MCF 10A (cell line): ENCODE data around the gene PPP2R5E. TPM values are rescaled to one million over a fixed set of nuclear protein-coding genes. Genes with fewer than 3 reads are reported as not detected.

Source experiments
- BruUV-seq: library from RNA; stranded (reverse); fragments of 400-500 nt; replicated peaks from 2 replicates; lab custom pipeline; 2021; lab: Mats Ljungman, UMichigan
- CTCF ChIA-PET: fragments of 300-600 bp; sonication (Branson Sonifier 250); formaldehyde crosslinking; extraction: SDS; loops from one replicate; lab custom pipeline; 2021; ENCODE audit warnings: antibody characterized with exemption, inconsistent platforms; lab: Yijun Ruan, JAX
- POLR2A ChIA-PET: fragments of 300-600, 350-650 bp; sonication (Branson Sonifier 250); formaldehyde crosslinking; extraction: SDS; loops from one replicate; lab custom pipeline; 2020; ENCODE audit warnings: antibody characterized with exemption, inconsistent platforms; lab: Yijun Ruan, JAX
- DNase-seq: peaks from one replicate; pipeline ENCODE4 v3.0.0-alpha.2; 2018; ENCODE audit not compliant: unreplicated experiment
- H3K27ac Mint-ChIP-seq: one replicate; pipeline ENCODE4 v1.8.0; 2022; ENCODE audit warnings: mild to moderate bottlenecking, low read depth, mixed read lengths; ENCODE audit not compliant: unreplicated experiment
- H3K27me3 Mint-ChIP-seq: one replicate; pipeline ENCODE4 v1.8.0; 2022; ENCODE audit warnings: mixed read lengths; ENCODE audit not compliant: insufficient read depth, unreplicated experiment
- H3K36me3 Mint-ChIP-seq: one replicate; pipeline ENCODE4 v1.8.0; 2022; ENCODE audit warnings: mild to moderate bottlenecking, moderate library complexity, mixed read lengths; ENCODE audit not compliant: insufficient read depth, unreplicated experiment
- H3K4me1 Mint-ChIP-seq: one replicate; pipeline ENCODE4 v1.8.0; 2022; ENCODE audit warnings: mixed read lengths; ENCODE audit not compliant: insufficient read depth, unreplicated experiment
- H3K4me3 Mint-ChIP-seq: one replicate; pipeline ENCODE4 v1.8.0; 2022; ENCODE audit warnings: mild to moderate bottlenecking, moderate library complexity, mixed read lengths; ENCODE audit not compliant: unreplicated experiment
- H3K9me3 Mint-ChIP-seq: one replicate; pipeline ENCODE4 v1.8.0; 2022; ENCODE audit warnings: mixed read lengths; ENCODE audit not compliant: unreplicated experiment
- CTCF ChIP-seq: fragments of 200-600 bp; IDR thresholded peaks from one replicate; pipeline ENCODE4 v1.8.0; 2022; ENCODE audit warnings: antibody characterized with exemption, mild to moderate bottlenecking; ENCODE audit not compliant: unreplicated experiment
- intact Hi-C: fragments of 100-400 bp; cut with micrococcal nuclease; formaldehyde crosslinking; loops from 2 replicates; pipeline ENCODE4 v1.14.1; 2022
- total RNA-seq: library from RNA; stranded (reverse); gene quantifications from 2 replicates; pipeline ENCODE4 v1.2.3, GENCODE V29; 2022

The PPP2R5E gene
- total RNA-seq, 1 experiment from 2014 or later: 49.7 TPM

- TF ChIP-seq CTCF: no peak
- POLR2A ChIA-PET: interaction anchor here (0.7 to 1.5 kb wide), 4 partner anchors 9 to 164 kb away, joined by 3 to 5 read pairs (median 4); partner anchors contain the start of genes PPP2R5E and WDR89
- no peaks in the 10 kb centered on the region for H3K36me3 Mint-ChIP-seq
These were observed 65.6 kb downstream of the PPP2R5E start for GRCh38 chr14:63477556-63477955.

GRCh38 chr14:63475761-63476160 is 67.4 kb downstream of the PPP2R5E start:
- Mint-ChIP-seq H3K4me1 (peaks cover 17% of the 10 kb centered on the region), H3K27me3 (no peaks in the 10 kb centered on the region), H3K36me3 (no peaks in the 10 kb centered on the region), H3K9me3 (no peaks in the 10 kb centered on the region), H3K4me3 (no peak overlapping the region), H3K27ac (no peak overlapping the region)
- ChIA-PET POLR2A (interaction anchor here (0.7 to 2.2 kb wide), 2 partner anchors 11 to 34 kb away, joined by 3 to 7 read pairs; no protein-coding TSS in a partner anchor), CTCF (no interaction called here)
- no peak for TF ChIP-seq CTCF
- DNase-seq: no peak
- intact Hi-C loops: no loop called here
- no TSS peak for BruUV-seq

More at GRCh38 chr14:63477556-63477955, 65.6 kb downstream of the PPP2R5E start:
- Mint-ChIP-seq H3K9me3 (no peaks in the 10 kb centered on the region), H3K4me3 (no peak overlapping the region), H3K27me3 (no peaks in the 10 kb centered on the region), H3K4me1 (peaks cover 6% of the 10 kb centered on the region), H3K27ac (no peak overlapping the region)
- intact Hi-C loops: no loop called here
- CTCF ChIA-PET: interaction anchor here (0.8 kb wide), 1 partner anchor 9 kb away, joined by 3 read pairs; no protein-coding TSS in a partner anchor
- no TSS peak for BruUV-seq
- no peak for DNase-seq

- no peak overlapping the region for H3K4me3 Mint-ChIP-seq
- H3K36me3 Mint-ChIP-seq: no peaks in the 10 kb centered on the region
- intact Hi-C loops: no loop called here
- no TSS peak for BruUV-seq
- no peaks in the 10 kb centered on the region for H3K9me3 Mint-ChIP-seq
- no peak for TF ChIP-seq CTCF
- CTCF ChIA-PET: interaction anchor here (0.5 to 0.6 kb wide), 2 partner anchors 86 to 238 kb away, joined by 3 read pairs; no protein-coding TSS in a partner anchor
- no peak overlapping the region for H3K27ac Mint-ChIP-seq
- H3K4me1 Mint-ChIP-seq: peaks cover 17% of the 10 kb centered on the region
- DNase-seq: no peak
- POLR2A ChIA-PET: interaction anchor here (0.9 to 2.2 kb wide), 2 partner anchors 12 to 22 kb away, joined by 3 to 7 read pairs; no protein-coding TSS in a partner anchor
- no peaks in the 10 kb centered on the region for H3K27me3 Mint-ChIP-seq
These were observed 68.3 kb downstream of the PPP2R5E start for GRCh38 chr14:63474844-63475243.

DNA sequence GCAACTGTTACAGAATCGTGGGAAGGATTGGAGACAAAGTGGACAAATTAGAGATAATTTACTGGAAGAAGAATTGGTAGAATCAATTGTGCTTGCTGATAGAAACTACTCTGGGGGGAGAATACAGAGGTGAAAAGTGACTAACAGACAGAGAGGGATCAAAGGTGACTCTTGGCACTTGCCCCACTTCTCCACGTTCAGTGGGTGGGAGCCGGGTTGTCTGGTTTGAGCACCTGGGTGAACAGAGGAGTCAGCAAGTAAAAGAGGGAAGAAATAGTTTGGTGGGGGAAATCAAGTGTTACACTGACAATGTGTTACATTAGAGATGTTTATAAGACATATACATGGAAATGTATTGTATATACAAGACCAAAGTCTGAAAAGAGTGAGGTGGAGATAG is 69.1 kb downstream of the PPP2R5E start:
- no TSS peak for BruUV-seq
- DNase-seq: no peak
- H3K4me3 Mint-ChIP-seq: no peak overlapping the region
- no peaks in the 10 kb centered on the region for H3K27me3 Mint-ChIP-seq
- H3K36me3 Mint-ChIP-seq: no peaks in the 10 kb centered on the region
- intact Hi-C loops: no loop called here
- ChIA-PET POLR2A (interaction anchor here (1.1 to 2.2 kb wide), 2 partner anchors 13 to 36 kb away, joined by 4 to 7 read pairs; no protein-coding TSS in a partner anchor), CTCF (interaction anchor here (0.6 kb wide), 1 partner anchor 85 kb away, joined by 3 read pairs; no protein-coding TSS in a partner anchor)
- no peaks in the 10 kb centered on the region for H3K9me3 Mint-ChIP-seq
- no peak for TF ChIP-seq CTCF
- peaks cover 17% of the 10 kb centered on the region for H3K4me1 Mint-ChIP-seq
- H3K27ac Mint-ChIP-seq: no peak overlapping the region
